ENCODE data around the gene GHR. TPM values are rescaled to one million over a fixed set of nuclear protein-coding genes. Genes with fewer than 3 reads are reported as not detected.

GHR gene
- total and polyA plus RNA-seq, 10 donors, result 0.42 to 11.5 (median 5.1) TPM

- H3K27me3 ChIP-seq (replicated peaks in 1 of 7), result no peaks in the 10 kb centered on the region
- H3K4me1 ChIP-seq, result no peaks in the 10 kb centered on the region
- intact Hi-C loops (cut with DNase I; ENCODE audit: low total_unique reads), result no loop called here
- no peaks in the 10 kb centered on the region for H3K36me3 ChIP-seq
- TF ChIP-seq POLR2A (IDR thresholded peaks at IDR 0.05) (no peak), CTCF (IDR thresholded peaks at IDR 0.05 in 8 of 11, conservative IDR thresholded peaks at IDR 0.05 in 3 of 11) (no peak)
- no peaks in the 10 kb centered on the region for H3K9me3 ChIP-seq
- DNase-seq, result no peak
- peak overlapping the region in 3 of 8 donors; percentile 9 to 65 (median 43) for H3K27ac ChIP-seq
- H3K4me3 ChIP-seq, result no peak overlapping the region
- WGBS, 5 donors, result 86 to 95% (median 90%) methylated on average over 1 of the region's 1 CpG
These were observed 129.4 kb downstream of the GHR start for GRCh38 chr5:42552597-42552996.

GRCh38 chr5:42553461-42553860, 130.2 kb downstream of the GHR start:
- Histone ChIP-seq H3K36me3 (no peaks in the 10 kb centered on the region), H3K9me3 (no peaks in the 10 kb centered on the region), H3K4me1 (no peaks in the 10 kb centered on the region), H3K27me3 (replicated peaks in 1 of 7) (no peaks in the 10 kb centered on the region), H3K4me3 (no peak overlapping the region), H3K27ac (no peak overlapping the region)
- no peak for DNase-seq
- TF ChIP-seq CTCF (IDR thresholded peaks at IDR 0.05 in 8 of 11, conservative IDR thresholded peaks at IDR 0.05 in 3 of 11), result no peak
- TF ChIP-seq POLR2A (IDR thresholded peaks at IDR 0.05), result no peak
- no peak for TF ChIP-seq POLR2AphosphoS5 (IDR thresholded peaks at IDR 0.05)
- intact Hi-C loops (cut with DNase I; ENCODE audit: low total_unique reads), result no loop called here
- WGBS, 5 donors, result 65 to 93% (median 89%) methylated on average over 4 of the region's 4 CpGs

GRCh38 chr5:42555010-42555409, 131.8 kb downstream of the GHR start:
- no peak for TF ChIP-seq POLR2A (IDR thresholded peaks at IDR 0.05)
- TF ChIP-seq POLR2AphosphoS5 (IDR thresholded peaks at IDR 0.05), result no peak
- no peak for TF ChIP-seq CTCF (IDR thresholded peaks at IDR 0.05 in 8 of 11, conservative IDR thresholded peaks at IDR 0.05 in 3 of 11)
- Histone ChIP-seq H3K4me3 (no peak overlapping the region), H3K27me3 (replicated peaks in 1 of 7) (no peaks in the 10 kb centered on the region), H3K4me1 (no peaks in the 10 kb centered on the region), H3K27ac (no peak overlapping the region), H3K9me3 (no peaks in the 10 kb centered on the region), H3K36me3 (no peaks in the 10 kb centered on the region)
- WGBS, 5 donors, result 90 to 100% (median 100%) methylated on average over 1 of the region's 1 CpG
- intact Hi-C loops (cut with DNase I; ENCODE audit: low total_unique reads), result no loop called here
- DNase-seq, result no peak

- intact Hi-C loops (cut with DNase I; ENCODE audit: low total_unique reads), result no loop called here
- no peaks in the 10 kb centered on the region for H3K27me3 ChIP-seq (replicated peaks in 1 of 7)
- no peaks in the 10 kb centered on the region for H3K9me3 ChIP-seq
- no peaks in the 10 kb centered on the region for H3K4me1 ChIP-seq
- WGBS, 5 donors, result 84 to 95% (median 88%) methylated on average over 6 of the region's 6 CpGs
- no peaks in the 10 kb centered on the region for H3K36me3 ChIP-seq
- no peak for DNase-seq
- no peak for TF ChIP-seq POLR2A (IDR thresholded peaks at IDR 0.05)
- TF ChIP-seq POLR2AphosphoS5 (IDR thresholded peaks at IDR 0.05), result no peak
- no peak for TF ChIP-seq CTCF (IDR thresholded peaks at IDR 0.05 in 8 of 11, conservative IDR thresholded peaks at IDR 0.05 in 3 of 11)
- H3K4me3 ChIP-seq, result no peak overlapping the region
- no peak overlapping the region for H3K27ac ChIP-seq
These were observed 132.6 kb downstream of the GHR start for GRCh38 chr5:42555797-42556196.

Measured in spleen (tissue), 11 donors.